SH-SY5Y (cell line): ENCODE measurements around the gene STX2.

ENCODE experiments used
- GATA2 ChIP-seq: IDR thresholded peaks from 2 replicates; pipeline ENCODE4 v1.6.1; 2011; ENCODE audit warnings: mild to moderate bottlenecking, low read depth, low read length
- GATA3 ChIP-seq: IDR thresholded peaks from 2 replicates; pipeline ENCODE4 v1.6.1; 2011; ENCODE audit warnings: low read depth, mild to moderate bottlenecking, low read length, moderate library complexity

GRCh38 chr12:130799051-130799450 lies 40.0 kb downstream of the STX2 start:
- no peak for TF ChIP-seq GATA2
- no peak for TF ChIP-seq GATA3
